Chondrocyte (in vitro differentiated cells): ENCODE data around the gene BTNL8. TPM values are rescaled to one million over a fixed set of nuclear protein-coding genes. Genes with fewer than 3 reads are reported as not detected.

ENCODE experiments used
- DNase-seq: peaks from one replicate; pipeline ENCODE4 v3.0.0; 2021; ENCODE audit warnings: mixed read lengths, low spot score
- H3K27ac Mint-ChIP-seq: one replicate; pipeline ENCODE4 v1.8.0; 2021; ENCODE audit warnings: mild to moderate bottlenecking, moderate library complexity, mixed read lengths; ENCODE audit not compliant: unreplicated experiment
- H3K27me3 Mint-ChIP-seq: 2 replicates; pipeline ENCODE4 v1.8.0; 2021; ENCODE audit warnings: low read depth, mixed read lengths
- H3K36me3 Mint-ChIP-seq: 2 replicates; pipeline ENCODE4 v1.8.0; 2021; ENCODE audit warnings: low read depth, mixed read lengths
- H3K4me1 Mint-ChIP-seq: 2 replicates; pipeline ENCODE4 v1.8.0; 2021; ENCODE audit warnings: low read depth, mild to moderate bottlenecking, mixed read lengths
- H3K4me3 Mint-ChIP-seq: one replicate; pipeline ENCODE4 v1.8.0; 2021; ENCODE audit warnings: mild to moderate bottlenecking, moderate library complexity, mixed read lengths; ENCODE audit not compliant: unreplicated experiment
- H3K9me3 Mint-ChIP-seq: 2 replicates; pipeline ENCODE4 v1.8.0; 2021; ENCODE audit warnings: low read depth, mixed read lengths
- CTCF ChIP-seq: fragments of 200-600 bp; sonication (generic); IDR thresholded peaks from 2 replicates; pipeline ENCODE4 v1.5.0; 2021; ENCODE audit warnings: antibody characterized with exemption, mild to moderate bottlenecking, moderate library complexity
- total RNA-seq: library from RNA; stranded (reverse); gene quantifications from 3 replicates; pipeline ENCODE4 v1.2.1, GENCODE V29; 2021

Gene BTNL8
- total RNA-seq, 1 donor from 2014 or later, result not detected

DNA sequence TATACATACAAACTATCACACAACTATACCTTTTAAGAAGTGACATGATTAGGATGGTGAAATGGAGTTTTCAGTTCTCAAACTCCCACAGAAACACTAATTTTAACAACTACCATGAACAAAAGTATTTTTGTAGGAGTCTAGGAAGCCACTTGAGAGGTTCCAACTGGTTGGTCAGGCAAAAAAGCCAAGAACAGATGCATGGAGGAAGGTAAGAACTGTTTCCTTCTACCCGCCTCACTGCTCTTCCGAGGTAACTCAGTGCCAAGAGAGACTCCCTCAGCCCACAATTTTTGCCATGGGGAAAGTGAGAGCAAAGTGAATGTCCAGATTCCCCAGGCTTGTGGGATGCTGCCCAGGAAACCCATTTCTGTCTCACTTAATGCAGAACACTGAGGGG, 15.7 kb downstream of the BTNL8 start:
- Mint-ChIP-seq H3K27me3 (peaks cover 2% of the 10 kb centered on the region), H3K4me1 (peaks cover 12% of the 10 kb centered on the region), H3K27ac (no peak overlapping the region), H3K36me3 (no peaks in the 10 kb centered on the region), H3K4me3 (no peak overlapping the region), H3K9me3 (no peaks in the 10 kb centered on the region)
- DNase-seq, result no peak
- TF ChIP-seq CTCF, result no peak

GRCh38 chr5:180915924-180916323, 17.0 kb downstream of the BTNL8 start:
- TF ChIP-seq CTCF, result no peak
- Mint-ChIP-seq H3K27me3 (peaks cover 2% of the 10 kb centered on the region), H3K4me1 (peaks cover 12% of the 10 kb centered on the region), H3K9me3 (no peaks in the 10 kb centered on the region), H3K36me3 (no peaks in the 10 kb centered on the region), H3K4me3 (no peak overlapping the region), H3K27ac (no peak overlapping the region)
- DNase-seq, result no peak

GRCh38 chr5:180918380-180918779, 19.4 kb downstream of the BTNL8 start:
- Mint-ChIP-seq H3K27me3 (no peaks in the 10 kb centered on the region), H3K4me3 (no peak overlapping the region), H3K4me1 (peaks cover 12% of the 10 kb centered on the region), H3K9me3 (peaks cover 13% of the 10 kb centered on the region), H3K27ac (no peak overlapping the region), H3K36me3 (peaks cover 3% of the 10 kb centered on the region)
- no peak for TF ChIP-seq CTCF
- no peak for DNase-seq

DNA sequence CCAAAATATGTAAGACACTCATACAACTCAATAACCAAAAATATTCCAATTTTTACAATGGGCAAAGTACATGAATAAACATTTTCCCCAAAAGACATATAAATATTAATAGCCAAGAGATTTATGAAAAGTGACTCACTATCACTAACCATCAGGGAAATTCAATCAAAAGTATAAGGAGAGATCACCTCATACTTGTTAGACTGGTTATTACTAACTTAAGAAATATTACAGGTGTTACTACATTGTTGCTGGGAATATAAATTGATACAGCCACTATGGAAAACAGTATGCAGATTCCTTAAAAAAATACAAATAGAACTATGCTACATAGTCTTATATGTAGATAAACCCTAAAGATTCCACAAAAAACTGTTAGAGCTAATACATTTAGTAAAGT, 21.8 kb downstream of the BTNL8 start:
- H3K9me3 Mint-ChIP-seq, result peaks cover 21% of the 10 kb centered on the region
- peaks cover 3% of the 10 kb centered on the region for H3K36me3 Mint-ChIP-seq
- H3K27ac Mint-ChIP-seq, result no peak overlapping the region
- H3K27me3 Mint-ChIP-seq, result no peaks in the 10 kb centered on the region
- no peak for TF ChIP-seq CTCF
- H3K4me3 Mint-ChIP-seq, result no peak overlapping the region
- DNase-seq, result no peak
- H3K4me1 Mint-ChIP-seq, result peaks cover 12% of the 10 kb centered on the region

- TF ChIP-seq CTCF, result no peak
- no peak for DNase-seq
- Mint-ChIP-seq H3K9me3 (peaks cover 26% of the 10 kb centered on the region), H3K4me1 (peaks cover 12% of the 10 kb centered on the region), H3K36me3 (peaks cover 3% of the 10 kb centered on the region), H3K27ac (no peak overlapping the region), H3K4me3 (no peak overlapping the region), H3K27me3 (peaks cover 4% of the 10 kb centered on the region)
Measured at GRCh38 chr5:180922932-180923331, 24.0 kb downstream of the BTNL8 start.
